COLO668 (cell line): ENCODE data around the gene SMC2.

Experiments
- DNase-seq: peaks from one replicate; lab custom pipeline; 2025; ENCODE audit not compliant: unreplicated experiment; lab: John Stamatoyannopoulos, UW

The SMC2 gene

DNA sequence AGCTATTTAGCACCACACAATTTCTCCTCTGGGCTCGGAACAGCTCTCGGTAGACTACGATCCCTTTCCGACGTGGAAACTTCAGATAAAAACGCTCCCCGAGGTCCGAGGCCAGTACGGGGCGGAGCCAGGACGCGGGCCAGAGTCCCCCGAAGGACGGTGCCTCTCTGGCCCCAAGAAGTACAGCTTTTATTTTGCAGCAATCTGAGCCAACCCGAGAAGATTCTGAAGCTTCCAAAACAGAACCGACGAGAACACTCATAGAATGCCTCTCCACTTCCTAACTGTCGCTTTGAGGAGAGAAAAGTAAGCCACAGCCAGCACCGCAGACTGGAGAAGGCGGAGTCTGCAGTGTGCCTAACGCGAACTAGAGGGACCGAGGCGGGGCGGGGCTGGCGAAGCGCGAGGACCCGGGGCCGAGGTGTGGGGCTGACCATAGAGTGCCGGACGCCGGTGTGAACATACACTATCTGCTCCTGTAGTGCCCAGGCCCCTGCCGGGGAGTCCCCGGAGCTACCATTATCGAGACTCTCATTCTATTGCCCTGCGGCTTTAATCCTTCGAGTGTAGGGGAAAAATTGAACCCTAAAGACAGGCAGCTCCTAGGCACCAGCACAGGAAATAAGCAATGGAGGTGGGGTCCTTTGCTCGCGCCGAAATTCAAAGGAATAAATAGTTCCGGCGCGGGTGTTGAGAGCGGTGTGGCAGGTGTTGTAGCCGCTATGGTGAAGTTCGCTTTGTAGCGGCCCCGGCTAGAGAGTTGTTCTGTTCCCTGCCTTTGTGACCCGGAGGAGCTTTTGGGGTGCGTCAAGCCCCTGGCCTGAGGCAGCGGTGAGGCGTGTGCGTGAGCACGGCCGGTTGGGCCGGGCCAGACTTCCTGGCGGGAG is at the start of gene SMC2:
Gene SMC2, plus strand, starts transcription at position 663 of the 887 bp plus-strand sequence. CDS start 1,076 bp downstream, outside the sequence.
- peak; percentile 94 for DNase-seq

DNA sequence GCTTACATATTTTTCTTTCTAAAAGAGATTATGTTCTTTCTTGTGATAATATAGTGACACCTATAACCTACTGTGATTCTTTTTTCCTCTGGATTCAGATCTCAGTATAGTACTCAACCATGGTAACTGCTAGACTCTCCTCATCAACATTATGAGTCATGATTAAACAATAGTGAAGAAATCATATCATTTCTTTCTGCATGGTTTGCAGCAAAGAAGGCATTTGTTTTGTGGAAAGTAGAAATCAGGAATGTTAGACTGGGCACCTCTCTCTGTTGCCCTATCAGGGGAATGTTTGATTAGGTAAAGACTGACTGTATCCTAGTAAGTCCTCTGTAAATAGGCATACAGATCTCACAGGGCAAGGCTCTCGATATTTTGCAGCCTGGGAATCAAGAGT is 25.6 kb upstream of the SMC2 start:
- no peak for DNase-seq

DNA sequence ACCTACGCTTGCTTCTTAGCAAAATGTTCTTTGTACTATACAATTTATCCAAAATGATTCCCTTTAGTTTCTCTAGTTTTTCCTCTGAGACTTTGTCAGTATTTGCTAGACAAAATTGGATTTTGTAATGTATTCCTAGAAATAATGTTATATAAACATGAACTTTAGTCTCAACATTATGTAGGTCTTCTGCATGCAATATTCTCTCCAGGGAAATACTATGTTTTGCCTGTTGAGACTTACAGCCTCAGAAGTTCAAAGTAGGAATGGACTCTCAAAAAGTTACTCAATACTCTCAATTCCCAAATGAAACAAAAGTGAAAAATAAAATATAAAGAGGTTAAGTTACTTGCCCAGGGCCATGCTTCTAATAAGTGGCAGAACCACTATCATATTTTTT is 24.8 kb upstream of the SMC2 start:
- no peak for DNase-seq

DNA sequence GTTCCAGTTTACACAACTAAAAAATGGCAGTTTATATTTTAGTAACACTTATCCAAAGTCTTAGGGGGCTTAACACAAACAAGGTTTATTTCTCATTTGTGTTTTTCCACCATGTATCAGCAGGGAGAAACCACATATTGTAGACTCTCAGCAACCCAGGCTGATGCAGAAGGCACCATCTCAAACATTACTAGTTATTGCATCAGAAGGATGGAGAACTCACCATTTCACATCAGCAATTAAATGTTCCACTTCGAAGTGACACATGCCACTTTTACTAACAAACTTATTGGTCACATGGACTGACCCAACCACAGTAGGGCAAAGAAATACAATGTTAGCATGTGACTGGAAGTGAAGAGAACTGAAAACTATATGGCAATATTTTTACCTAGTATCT is 22.5 kb upstream of the SMC2 start:
- DNase-seq = no peak

DNA sequence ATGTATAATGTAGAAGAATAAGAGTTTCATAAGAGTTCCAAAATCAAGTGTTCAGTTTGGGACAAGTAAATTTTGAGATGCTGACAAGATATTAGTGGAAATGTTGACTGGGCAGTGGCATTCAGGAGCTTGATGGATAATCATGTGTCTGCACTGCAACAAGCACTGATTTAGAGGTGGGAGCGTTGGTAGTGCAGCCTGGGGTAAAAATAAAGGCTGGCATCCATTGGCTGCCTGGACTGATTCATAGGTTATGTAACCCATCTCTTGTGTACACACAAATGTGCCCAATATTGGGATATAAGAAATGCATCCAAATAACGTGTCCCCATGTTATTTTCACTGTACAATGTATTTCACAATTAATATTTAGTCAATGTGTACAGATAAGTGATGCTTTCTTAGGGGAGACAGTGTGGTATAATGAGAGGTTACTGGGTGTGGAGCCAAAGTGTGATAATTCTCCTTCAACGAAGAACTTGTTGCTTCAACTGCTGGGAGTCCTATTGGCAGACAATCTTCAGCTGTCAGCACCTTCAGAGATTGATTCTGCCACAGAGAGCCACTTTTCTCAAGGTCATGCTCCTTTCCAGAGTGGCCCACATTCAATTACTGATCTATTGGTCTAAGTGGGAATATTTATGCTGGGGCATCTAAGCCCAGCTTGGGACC is 20.9 kb upstream of the SMC2 start:
- no peak for DNase-seq

DNA sequence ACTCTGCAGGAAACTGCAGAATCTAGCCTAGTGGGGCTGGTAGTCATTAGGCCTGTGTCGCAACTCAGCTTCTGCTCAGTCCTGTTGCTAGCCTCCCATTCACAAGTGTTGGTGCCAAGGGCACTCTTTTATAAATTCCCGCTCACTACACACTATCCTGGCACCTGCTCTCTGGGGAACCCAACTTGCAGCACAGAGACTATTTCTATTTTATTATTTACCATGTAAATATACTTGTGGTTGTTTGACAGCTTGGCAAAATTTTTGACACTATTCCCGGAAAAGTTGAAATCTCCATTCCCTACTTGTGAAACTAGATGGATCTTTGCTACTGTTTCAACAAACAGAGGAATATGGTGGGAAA is 20.4 kb upstream of the SMC2 start:
- no peak for DNase-seq

DNA sequence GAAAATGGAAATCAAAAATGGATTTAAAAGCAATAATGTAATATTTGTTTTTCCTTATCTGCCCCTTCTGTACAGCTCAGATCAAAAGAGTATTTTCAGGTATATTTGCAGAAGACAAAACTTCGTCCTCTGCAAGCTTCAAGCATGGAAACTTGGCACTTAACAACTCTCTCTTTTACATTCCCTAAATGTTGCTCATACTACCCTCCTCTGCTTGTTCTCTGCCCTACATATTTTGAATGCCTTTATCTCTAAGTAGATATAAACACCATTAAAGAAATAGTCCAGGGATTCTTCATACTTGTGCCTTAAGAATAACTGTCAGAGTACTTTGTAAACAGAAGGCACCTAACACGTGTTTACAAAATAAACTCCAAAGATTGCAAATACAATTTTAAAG is 19.2 kb upstream of the SMC2 start:
- DNase-seq = no peak

DNA sequence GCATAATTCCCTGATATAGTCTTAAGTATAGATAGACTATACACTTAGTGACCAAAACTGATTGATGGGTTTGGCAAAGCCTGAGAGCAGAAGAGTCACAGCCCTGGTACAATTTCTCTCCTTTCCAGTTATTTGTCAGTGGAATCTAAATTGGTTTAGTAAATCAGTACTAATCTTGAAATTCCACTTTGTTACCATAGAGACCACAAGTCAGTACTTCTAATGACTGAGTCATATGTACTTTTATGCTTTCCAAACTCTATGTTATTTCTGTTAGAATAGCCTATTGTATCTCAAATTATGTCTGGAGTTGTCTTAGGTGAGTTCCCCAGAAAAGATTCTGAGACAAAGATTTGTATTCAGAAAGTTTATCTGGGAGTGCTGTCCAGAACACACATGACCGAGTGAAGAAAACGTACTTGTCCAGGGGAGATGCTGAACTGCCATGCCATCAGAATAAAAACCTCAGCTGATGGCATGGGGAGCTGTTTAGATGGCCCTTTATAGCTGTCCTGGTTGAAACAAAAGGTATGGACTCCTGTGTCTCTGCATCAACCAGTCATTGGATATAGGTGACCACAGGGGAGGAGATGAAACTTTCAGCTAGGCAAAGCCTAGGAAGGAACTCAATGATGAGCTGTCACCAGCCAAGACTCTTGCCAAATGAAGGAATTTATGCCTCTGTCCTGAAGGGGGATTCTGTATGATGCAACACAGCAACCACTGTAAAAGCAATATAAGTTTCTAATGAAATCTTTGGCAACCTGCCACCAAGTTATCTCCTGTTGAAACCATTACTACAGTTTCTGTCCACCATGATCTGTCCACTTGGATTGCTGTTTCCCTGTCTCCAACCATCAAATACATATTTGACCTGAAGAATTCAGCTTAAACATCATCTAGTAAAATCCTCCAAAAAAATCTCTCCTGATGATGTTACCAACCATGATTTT is 18.0 kb upstream of the SMC2 start:
- no peak for DNase-seq

DNA sequence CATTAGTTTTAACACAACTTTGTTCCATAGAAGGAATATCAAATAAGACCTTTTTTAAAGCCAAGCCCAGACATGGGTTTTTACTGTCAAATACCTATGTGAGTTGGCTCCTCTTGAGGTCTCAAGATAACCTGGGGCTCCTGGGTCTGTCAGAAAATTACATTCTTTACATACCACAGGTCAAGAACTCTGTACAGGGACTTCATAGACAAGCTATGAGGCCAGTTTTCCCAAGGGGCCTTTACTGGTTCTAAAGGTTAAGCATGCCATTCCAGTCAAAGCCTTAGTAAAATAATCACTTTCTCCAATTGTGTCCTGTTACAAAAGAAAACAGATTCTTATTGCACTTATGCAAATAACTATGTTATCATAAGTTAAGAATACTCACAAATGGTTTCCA is 15.5 kb upstream of the SMC2 start:
- no peak for DNase-seq

DNA sequence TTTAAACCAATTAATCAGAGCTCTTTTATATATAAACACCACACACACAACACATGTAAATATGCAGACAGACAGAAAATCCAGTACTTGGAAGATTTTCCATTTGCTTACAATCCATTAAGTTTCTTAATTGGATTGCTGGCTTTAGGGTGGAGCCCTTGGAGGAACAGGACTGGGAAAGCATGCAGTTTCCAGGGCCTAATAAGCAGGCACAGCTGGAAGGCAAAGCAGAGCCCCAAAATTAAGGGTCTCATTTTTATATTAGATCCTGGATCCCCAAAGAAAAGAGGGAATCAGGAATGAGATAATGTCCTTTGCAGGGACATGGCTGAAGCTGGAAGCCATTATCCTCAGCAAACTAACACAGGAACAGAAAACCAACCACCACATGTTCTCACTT is 13.1 kb upstream of the SMC2 start:
- no peak for DNase-seq

DNA sequence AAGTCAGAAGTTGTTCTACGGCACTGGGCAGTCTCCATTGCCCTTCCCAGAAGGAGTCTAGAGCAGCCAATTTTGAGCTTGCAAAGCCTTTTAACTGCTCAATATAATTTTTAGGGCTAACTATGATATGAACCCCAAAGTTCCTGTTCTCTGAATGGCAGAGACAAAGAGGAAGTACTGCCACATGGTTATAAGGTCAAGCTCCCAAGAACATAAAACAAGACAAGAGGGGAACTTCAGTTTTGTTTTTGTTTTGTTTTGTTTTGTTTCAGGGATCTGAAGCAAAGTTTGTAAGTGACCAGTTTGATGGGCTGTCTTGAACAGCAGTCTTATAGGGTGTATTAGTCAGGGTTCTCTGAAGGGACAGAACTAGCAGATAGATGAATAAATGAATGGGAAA is 11.9 kb upstream of the SMC2 start:
- DNase-seq = no peak

DNA sequence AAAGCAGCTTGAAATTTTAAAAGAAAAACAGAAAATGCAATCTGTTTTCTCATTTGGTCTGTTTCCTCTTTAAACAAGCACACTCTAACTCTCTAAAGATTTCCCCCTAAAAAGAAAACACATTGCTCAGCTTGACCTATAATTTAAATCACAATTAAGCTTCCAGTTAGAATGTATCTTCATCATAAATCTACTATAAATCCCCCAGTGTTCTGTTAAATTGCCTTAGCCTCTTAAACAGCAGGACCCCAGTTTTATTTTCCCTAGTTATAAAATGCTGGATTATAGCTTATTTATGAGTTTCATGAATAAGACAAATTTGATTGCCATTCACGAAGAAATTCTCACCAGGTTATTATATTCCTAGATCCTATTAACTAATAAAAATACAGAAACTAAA is 8.6 kb upstream of the SMC2 start:
- DNase-seq = no peak

DNA sequence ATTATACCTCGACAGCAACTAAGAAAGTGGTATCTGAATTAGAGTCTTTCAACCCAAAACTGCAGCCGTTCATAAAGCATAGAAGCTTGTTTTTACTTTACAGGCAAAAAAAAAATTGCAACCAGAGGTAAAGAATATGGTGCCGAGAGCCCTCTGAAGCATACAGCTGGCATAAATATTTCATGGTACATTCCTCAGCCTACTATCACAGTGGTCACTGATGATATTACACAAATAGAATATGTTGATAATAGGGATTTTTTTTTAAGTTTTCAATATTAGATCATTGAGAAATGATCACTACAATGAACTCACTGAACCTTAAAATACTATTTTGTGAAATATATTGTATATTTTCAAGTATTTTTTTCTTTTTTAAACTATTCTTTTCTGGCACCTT is 6.2 kb upstream of the SMC2 start:
- DNase-seq = no peak

DNA sequence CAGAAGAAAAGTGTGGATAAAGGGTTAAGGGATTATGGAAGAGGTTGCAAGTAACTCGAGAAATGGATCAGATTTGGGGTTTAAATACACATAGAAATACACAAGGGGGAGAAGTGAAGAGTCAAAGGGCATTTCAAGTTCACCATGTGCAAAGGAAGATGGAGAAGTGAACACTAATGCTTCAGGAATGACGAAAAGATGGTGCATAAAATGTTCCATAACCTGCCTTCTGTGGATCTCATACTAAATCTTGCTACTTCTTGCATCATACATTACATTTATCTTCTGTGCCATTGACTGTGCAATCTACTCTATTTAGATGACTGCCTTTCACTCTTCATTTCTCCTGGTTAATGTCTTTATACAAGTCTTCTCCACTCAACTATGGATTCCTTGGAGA is 5.7 kb upstream of the SMC2 start:
- DNase-seq = no peak

DNA sequence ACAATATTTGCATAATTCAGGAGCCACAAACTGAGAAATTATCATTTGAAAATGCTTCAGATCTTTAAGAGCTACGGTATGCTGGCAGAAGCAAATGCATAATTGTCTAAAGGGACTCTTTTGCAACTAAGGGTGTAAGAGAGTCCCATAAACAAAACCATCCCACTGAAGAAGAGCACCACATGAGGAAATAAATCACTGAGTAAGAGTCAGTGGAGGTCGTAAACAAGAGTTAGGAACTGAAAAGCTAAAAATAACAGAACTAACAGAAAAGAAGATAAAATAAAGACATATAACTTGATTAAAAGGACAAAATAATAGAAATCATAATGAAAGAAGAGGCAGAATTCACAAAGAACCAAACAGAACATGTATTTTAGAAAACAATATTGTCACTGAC is 3.5 kb upstream of the SMC2 start:
- no peak for DNase-seq

DNA sequence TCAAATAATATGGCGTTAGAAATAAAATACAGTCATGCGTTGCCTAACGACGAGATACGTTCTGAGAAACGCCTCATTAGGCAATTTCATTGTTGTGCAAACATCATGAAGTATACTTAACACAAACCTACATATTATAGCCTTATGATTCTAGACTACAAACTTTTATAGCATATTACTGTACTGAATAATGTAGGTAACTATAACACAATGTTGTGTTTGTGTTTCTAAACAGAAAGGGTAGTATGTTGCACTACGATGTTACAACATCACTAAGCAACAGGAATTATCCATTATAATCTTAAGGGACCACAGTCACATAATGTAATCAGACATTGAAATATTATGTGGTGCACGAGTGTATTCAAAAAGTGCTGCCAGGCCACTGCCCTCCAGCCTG is 3.0 kb upstream of the SMC2 start:
- peak; percentile 19 for DNase-seq

DNA sequence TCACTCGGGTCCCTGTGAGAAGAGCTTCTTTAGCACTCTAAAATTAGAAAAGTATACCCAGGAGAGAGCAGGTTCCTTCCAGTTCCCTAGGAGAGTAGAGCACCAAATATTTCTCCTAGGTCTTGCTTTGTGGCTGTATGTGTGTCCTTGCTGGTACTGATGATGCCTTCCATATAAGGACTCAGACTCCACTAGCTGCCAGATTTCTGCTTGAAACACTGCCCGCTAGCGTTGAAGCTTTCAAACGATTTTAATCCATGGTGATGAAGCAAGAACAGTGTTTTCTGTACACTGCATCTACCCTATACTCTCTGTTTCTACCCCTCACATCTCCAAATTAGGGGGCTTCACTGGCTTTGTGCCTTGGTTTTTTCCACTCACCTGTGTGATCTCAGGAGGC is 2.4 kb upstream of the SMC2 start:
- peak; percentile 47 for DNase-seq

DNA sequence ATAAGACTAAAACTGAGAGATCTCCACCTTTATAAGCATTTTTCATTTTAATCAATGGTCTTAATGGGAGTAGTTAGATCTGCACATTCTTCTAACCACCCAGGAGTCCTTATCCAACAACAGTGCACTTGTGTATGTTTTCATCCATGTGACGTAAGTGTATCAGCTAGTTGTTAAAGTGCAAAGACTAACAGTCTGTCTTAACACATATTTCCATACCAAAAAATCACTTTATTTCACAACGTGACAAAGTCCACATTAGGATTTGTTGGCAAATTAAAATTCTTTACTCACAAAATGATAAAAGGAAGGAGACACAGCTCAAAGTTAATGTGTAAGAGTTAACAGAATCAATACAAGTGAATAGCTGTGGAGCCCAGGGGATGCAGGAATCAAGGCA is 1.9 kb upstream of the SMC2 start:
- DNase-seq = no peak

DNA sequence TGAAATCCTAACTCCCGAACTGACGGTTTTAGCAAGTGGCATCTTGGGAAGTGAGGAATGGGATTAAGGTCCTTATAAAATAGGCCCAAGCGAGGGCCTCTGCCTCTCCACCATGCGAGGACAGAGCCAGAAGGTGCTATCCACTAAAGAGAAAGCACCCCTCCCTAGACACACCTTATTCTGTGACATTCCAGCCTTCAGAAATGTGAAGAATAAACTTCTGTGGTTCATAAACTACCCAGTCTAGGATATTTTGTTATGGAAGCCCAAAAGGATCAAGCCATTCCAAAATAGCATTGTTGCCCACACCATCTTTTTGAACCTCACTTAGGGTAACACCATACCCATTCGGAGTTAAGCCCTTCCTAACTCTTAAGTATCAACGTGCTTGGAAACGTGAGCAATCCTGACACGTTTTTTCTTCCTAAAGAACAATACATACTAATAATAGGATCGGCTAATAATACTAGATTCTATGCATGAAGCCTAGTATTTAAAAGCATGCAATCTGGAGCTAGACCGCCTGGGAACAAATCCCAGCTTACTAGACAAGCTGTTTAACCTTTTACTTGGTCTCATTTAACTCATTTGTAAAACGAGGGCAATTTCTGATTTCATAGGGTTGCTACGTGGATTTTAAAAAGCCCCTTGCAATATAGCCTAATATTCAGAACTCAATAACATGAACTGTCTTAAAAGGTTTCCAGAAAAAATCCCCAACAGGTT is 1.1 kb upstream of the SMC2 start:
- peak; percentile 19 for DNase-seq

DNA sequence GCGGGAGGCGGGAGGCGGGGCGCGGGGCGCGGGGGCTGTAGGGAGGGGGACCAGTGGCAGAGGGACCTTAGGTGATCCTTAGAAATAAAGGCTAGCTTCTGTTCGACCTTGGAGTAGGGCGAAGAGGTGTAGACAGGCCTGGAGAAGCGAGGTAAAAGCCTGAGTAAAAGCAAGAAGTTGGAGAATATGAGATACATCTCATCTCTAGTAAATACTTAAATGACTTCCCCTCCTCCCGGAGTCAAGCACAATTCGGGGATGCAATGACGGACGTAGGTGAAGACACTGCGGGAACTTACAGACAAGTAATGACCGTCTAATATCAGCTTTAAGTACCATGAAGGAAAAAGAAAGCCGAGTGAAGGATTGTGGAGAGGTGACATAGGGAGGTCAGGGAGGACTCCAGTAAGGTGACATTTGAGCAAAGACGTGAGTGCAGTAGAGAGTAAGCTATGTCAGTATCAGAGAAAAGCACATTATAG is 466 bp downstream of the SMC2 start:
- DNase-seq = no peak

DNA sequence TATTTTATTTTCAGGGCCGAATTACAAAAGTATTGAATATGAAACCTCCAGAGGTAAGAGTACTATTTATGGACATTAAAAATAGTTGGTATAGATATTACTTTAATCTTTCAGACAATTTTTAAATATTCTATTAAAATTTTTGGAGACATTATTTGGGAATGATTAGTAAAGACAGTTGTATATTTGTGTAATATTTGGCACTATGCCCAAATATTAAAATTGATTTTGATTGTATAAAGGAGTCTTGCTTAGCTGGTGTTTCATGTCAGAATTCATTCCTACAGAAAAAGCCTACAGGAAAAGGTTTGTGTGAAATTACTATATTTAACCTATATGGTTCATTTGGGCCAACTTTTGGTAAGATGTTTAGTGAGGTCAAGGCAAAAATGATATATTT is 5.5 kb downstream of the SMC2 start:
- no peak for DNase-seq
